GM23338 (cell line): Measurements from ENCODE around the gene PKD2L1. TPM values are rescaled to one million over a fixed set of nuclear protein-coding genes. Genes with fewer than 3 reads are reported as not detected.

ENCODE experiments used
- ATAC-seq: fragments of 200-7000 bp; cut with Tn5 transposase; 3 replicates; pipeline ENCODE4 v1.9.1; 2020
- DNase-seq: peaks from one replicate; pipeline ENCODE4 v3.0.0-alpha.2; 2015; ENCODE audit warnings: low spot score
- H2AFZ ChIP-seq: fragments of 200-600 bp; sonication (generic); 2 replicates; pipeline ENCODE4 v1.8.0; 2016; ENCODE audit warnings: antibody characterized with exemption, mild to moderate bottlenecking, moderate library complexity
- H3F3A ChIP-seq: fragments of 200-600 bp; sonication (generic); replicated peaks from 2 replicates; pipeline ENCODE4 v1.8.0; 2017; ENCODE audit warnings: antibody characterized with exemption, mixed run types, low read depth
- H3K27ac ChIP-seq: fragments of 200-600 bp; sonication (generic); 2 replicates; pipeline ENCODE4 v1.6.1; 2016; ENCODE audit warnings: low read depth
- H3K27me3 ChIP-seq: fragments of 200-600 bp; sonication (generic); 2 replicates; pipeline ENCODE4 v1.8.0; 2016; ENCODE audit warnings: mild to moderate bottlenecking, mixed run types, moderate library complexity; ENCODE audit not compliant: insufficient read depth
- H3K36me3 ChIP-seq: fragments of 200-600 bp; sonication (generic); 2 replicates; pipeline ENCODE4 v1.8.0; 2016; ENCODE audit warnings: mild to moderate bottlenecking; ENCODE audit not compliant: insufficient read depth
- H3K4me1 ChIP-seq: fragments of 200-600 bp; sonication (generic); 2 replicates; pipeline ENCODE4 v1.8.0; 2016; ENCODE audit warnings: mild to moderate bottlenecking, moderate library complexity; ENCODE audit not compliant: insufficient read depth
- H3K4me2 ChIP-seq: fragments of 200-600 bp; sonication (generic); 2 replicates; pipeline ENCODE4 v1.7.1; 2017; ENCODE audit warnings: mixed run types
- H3K4me3 ChIP-seq: fragments of 200-600 bp; sonication (generic); 2 replicates; pipeline ENCODE4 v1.6.1; 2016; ENCODE audit warnings: mixed run types
- H3K79me2 ChIP-seq: fragments of 200-600 bp; sonication (generic); replicated peaks from 2 replicates; pipeline ENCODE4 v1.8.0; 2017; ENCODE audit warnings: mild to moderate bottlenecking; ENCODE audit not compliant: insufficient read depth
- H3K9me2 ChIP-seq: fragments of 200-600 bp; sonication (generic); 2 replicates; pipeline ENCODE4 v1.8.0; 2017; ENCODE audit not compliant: insufficient read depth
- H4K20me1 ChIP-seq: fragments of 200-600 bp; sonication (generic); replicated peaks from 2 replicates; pipeline ENCODE4 v1.8.0; 2017; ENCODE audit warnings: mild to moderate bottlenecking; ENCODE audit not compliant: insufficient read depth
- H3K27ac Mint-ChIP-seq: 2 replicates; pipeline ENCODE4 v1.8.0; 2020; ENCODE audit warnings: inconsistent platforms, mild to moderate bottlenecking, moderate library complexity, mixed read lengths
- H3K27me3 Mint-ChIP-seq: 3 replicates; pipeline ENCODE4 v1.8.0; 2022; ENCODE audit warnings: low read depth, mild to moderate bottlenecking, moderate library complexity, mixed read lengths, inconsistent platforms; ENCODE audit not compliant: insufficient read depth, poor library complexity
- H3K36me3 Mint-ChIP-seq: 3 replicates; pipeline ENCODE4 v1.8.0; 2021; ENCODE audit warnings: low read depth, mild to moderate bottlenecking, inconsistent platforms, moderate library complexity, mixed read lengths
- H3K4me1 Mint-ChIP-seq: 3 replicates; pipeline ENCODE4 v1.8.0; 2020; ENCODE audit warnings: mild to moderate bottlenecking, inconsistent platforms, mixed read lengths
- H3K4me3 Mint-ChIP-seq: 3 replicates; pipeline ENCODE4 v1.8.0; 2021; ENCODE audit warnings: moderate library complexity, mild to moderate bottlenecking, inconsistent platforms, mixed read lengths
- H3K9me3 Mint-ChIP-seq: 3 replicates; pipeline ENCODE4 v1.8.0; 2020; ENCODE audit warnings: moderate library complexity, mild to moderate bottlenecking, inconsistent platforms, mixed read lengths
- EZH2phosphoT487 ChIP-seq: fragments of 200-600 bp; sonication (generic); IDR thresholded peaks from one replicate; pipeline ENCODE4 v1.8.1; 2018; ENCODE audit warnings: antibody characterized with exemption; ENCODE audit not compliant: unreplicated experiment
- JUNB ChIP-seq: IDR thresholded peaks from one replicate; pipeline ENCODE4 v1.6.1; 2016; ENCODE audit warnings: antibody characterized with exemption; ENCODE audit not compliant: unreplicated experiment
- NANOG ChIP-seq: IDR thresholded peaks from 2 replicates; pipeline ENCODE4 v1.6.1; 2016; ENCODE audit warnings: antibody characterized with exemption, borderline replicate concordance
- polyA plus RNA-seq: library from polyadenylated mRNA; unstranded; fragments of >200 nt; fragmentation: Nextera tagmentation; extraction: Ambion mirVana; gene quantifications from 2 replicates; pipeline ENCODE4 v1.2.1, GENCODE V29; 2016
- total RNA-seq: library from RNA; depleted of rRNA; stranded (reverse); fragments of >200 nt; shearing (Covaris generic); gene quantifications from 2 replicates; pipeline ENCODE4 v1.2.3, GENCODE V29; 2014
- TF ChIP-seq, protein P1 (sequence below): fragments of 250-450 bp; sonication (Bioruptor Pico); IDR thresholded peaks from 2 replicates; pipeline ENCODE4 v1.5.0; 2020; ENCODE audit warnings: mild to moderate bottlenecking, moderate library complexity
- TF ChIP-seq, protein P2 (sequence below), 2 experiments: fragments of 200-600 bp in 1 of 2; sonication (generic) in 1 of 2; conservative IDR thresholded peaks; 2 replicates each; pipeline versions ENCODE4 v1.5.1 to v1.6.1; 2016 to 2017; ENCODE audit warnings: antibody characterized with exemption in 2 of 2, low read depth in 2 of 2, mild to moderate bottlenecking in 2 of 2, moderate library complexity in 1 of 2

PKD2L1 gene
- total and polyA plus RNA-seq, 2 experiments from 2014 or later = not detected

DNA sequence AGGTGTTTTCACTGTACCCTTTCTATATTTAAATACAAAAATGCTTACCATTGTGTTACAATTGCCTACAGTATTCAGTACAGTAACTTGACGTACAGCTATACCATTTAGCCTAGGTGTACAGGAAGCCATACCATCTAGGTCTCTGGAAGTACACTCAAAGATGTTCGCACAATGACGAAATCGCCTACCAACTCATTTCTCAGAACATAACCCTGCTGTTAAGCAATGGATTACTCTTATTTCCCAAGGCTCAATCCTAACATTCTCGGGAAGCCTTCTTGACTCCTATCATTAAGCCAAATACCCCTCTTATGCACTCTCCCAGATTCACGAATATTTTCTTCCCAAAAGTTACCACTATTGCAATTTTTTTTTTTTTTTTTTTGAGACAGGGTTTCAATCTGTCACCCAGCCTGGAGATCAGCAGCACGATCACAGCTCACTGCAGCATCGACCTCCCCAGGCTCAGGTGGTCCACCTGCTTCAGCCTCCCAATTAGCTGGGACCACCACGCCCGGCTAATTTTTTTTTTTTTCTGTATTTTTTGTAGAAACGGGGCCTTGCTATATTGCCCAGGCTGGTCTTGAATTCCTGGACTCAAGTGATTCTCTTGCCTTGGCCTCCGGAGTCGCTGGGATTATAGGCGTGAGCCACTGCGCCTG lies 64.1 kb downstream of the PKD2L1 start (continued):
- TF ChIP-seq, protein P1, sequence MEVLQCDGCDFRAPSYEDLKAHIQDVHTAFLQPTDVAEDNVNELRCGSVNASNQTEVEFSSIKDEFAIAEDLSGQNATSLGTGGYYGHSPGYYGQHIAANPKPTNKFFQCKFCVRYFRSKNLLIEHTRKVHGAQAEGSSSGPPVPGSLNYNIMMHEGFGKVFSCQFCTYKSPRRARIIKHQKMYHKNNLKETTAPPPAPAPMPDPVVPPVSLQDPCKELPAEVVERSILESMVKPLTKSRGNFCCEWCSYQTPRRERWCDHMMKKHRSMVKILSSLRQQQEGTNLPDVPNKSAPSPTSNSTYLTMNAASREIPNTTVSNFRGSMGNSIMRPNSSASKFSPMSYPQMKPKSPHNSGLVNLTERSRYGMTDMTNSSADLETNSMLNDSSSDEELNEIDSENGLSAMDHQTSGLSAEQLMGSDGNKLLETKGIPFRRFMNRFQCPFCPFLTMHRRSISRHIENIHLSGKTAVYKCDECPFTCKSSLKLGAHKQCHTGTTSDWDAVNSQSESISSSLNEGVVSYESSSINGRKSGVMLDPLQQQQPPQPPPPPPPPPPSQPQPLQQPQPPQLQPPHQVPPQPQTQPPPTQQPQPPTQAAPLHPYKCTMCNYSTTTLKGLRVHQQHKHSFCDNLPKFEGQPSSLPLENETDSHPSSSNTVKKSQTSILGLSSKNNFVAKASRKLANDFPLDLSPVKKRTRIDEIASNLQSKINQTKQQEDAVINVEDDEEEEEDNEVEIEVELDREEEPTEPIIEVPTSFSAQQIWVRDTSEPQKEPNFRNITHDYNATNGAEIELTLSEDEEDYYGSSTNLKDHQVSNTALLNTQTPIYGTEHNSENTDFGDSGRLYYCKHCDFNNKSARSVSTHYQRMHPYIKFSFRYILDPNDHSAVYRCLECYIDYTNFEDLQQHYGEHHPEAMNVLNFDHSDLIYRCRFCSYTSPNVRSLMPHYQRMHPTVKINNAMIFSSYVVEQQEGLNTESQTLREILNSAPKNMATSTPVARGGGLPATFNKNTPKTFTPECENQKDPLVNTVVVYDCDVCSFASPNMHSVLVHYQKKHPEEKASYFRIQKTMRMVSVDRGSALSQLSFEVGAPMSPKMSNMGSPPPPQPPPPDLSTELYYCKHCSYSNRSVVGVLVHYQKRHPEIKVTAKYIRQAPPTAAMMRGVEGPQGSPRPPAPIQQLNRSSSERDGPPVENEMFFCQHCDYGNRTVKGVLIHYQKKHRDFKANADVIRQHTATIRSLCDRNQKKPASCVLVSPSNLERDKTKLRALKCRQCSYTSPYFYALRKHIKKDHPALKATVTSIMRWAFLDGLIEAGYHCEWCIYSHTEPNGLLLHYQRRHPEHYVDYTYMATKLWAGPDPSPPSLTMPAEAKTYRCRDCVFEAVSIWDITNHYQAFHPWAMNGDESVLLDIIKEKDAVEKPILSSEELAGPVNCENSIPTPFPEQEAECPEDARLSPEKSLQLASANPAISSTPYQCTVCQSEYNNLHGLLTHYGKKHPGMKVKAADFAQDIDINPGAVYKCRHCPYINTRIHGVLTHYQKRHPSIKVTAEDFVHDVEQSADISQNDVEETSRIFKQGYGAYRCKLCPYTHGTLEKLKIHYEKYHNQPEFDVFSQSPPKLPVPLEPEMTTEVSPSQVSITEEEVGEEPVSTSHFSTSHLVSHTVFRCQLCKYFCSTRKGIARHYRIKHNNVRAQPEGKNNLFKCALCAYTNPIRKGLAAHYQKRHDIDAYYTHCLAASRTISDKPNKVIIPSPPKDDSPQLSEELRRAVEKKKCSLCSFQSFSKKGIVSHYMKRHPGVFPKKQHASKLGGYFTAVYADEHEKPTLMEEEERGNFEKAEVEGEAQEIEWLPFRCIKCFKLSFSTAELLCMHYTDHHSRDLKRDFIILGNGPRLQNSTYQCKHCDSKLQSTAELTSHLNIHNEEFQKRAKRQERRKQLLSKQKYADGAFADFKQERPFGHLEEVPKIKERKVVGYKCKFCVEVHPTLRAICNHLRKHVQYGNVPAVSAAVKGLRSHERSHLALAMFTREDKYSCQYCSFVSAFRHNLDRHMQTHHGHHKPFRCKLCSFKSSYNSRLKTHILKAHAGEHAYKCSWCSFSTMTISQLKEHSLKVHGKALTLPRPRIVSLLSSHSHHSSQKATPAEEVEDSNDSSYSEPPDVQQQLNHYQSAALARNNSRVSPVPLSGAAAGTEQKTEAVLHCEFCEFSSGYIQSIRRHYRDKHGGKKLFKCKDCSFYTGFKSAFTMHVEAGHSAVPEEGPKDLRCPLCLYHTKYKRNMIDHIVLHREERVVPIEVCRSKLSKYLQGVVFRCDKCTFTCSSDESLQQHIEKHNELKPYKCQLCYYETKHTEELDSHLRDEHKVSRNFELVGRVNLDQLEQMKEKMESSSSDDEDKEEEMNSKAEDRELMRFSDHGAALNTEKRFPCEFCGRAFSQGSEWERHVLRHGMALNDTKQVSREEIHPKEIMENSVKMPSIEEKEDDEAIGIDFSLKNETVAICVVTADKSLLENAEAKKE (CRISPR knock-in tag) = no peak
- no peak for TF ChIP-seq JUNB

DNA sequence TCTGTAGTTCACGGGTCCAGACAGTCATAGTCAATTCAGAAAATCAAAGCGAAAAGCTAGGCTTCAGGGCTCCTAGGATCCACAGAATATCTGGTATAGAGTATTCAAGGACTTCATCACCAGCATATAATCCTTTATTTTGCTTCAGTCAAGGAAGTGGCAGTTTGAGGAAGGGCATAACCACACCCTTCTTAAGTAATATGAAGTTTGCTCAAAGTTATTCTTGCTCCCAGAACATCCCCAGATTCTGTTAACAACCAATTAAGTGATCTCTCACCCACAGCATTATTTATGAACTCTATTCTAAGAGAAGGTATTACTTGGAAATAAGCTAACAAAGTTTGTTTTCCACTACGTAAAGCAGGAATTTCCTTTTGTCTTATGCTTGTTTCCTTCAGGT lies 75.8 kb downstream of the PKD2L1 start:
- Histone ChIP-seq H3K36me3 (peaks cover 44% of the 10 kb centered on the region), H4K20me1 (no peaks in the 10 kb centered on the region; the same call in none of the 2 replicates)

More for the DNA sequence above, 75.8 kb downstream of the PKD2L1 start:
- Histone ChIP-seq H3K4me2 (no peak overlapping the region), H3K4me3 (no peak overlapping the region), H3K79me2 (0 out of 2 replicates have a peak, but pooled peaks cover 3% of the 10 kb centered on the region), H3K9me2 (no peaks in the 10 kb centered on the region), H3K27ac (no peak overlapping the region), H2AFZ (no peak overlapping the region), H3K4me1 (no peaks in the 10 kb centered on the region), H3F3A (0 out of 2 replicates have a peak, but pooled peaks cover 2% of the 10 kb centered on the region), H3K27me3 (no peaks in the 10 kb centered on the region)
- no peak for DNase-seq
- Mint-ChIP-seq H3K4me3 (no peak overlapping the region), H3K27me3 (peaks cover 2% of the 10 kb centered on the region), H3K36me3 (peaks cover 62% of the 10 kb centered on the region), H3K9me3 (no peaks in the 10 kb centered on the region), H3K4me1 (no peaks in the 10 kb centered on the region), H3K27ac (no peak overlapping the region)
- TF ChIP-seq NANOG = no peak
- TF ChIP-seq, protein P1 (CRISPR knock-in tag) = no peak
- TF ChIP-seq, protein P2, sequence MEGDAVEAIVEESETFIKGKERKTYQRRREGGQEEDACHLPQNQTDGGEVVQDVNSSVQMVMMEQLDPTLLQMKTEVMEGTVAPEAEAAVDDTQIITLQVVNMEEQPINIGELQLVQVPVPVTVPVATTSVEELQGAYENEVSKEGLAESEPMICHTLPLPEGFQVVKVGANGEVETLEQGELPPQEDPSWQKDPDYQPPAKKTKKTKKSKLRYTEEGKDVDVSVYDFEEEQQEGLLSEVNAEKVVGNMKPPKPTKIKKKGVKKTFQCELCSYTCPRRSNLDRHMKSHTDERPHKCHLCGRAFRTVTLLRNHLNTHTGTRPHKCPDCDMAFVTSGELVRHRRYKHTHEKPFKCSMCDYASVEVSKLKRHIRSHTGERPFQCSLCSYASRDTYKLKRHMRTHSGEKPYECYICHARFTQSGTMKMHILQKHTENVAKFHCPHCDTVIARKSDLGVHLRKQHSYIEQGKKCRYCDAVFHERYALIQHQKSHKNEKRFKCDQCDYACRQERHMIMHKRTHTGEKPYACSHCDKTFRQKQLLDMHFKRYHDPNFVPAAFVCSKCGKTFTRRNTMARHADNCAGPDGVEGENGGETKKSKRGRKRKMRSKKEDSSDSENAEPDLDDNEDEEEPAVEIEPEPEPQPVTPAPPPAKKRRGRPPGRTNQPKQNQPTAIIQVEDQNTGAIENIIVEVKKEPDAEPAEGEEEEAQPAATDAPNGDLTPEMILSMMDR (conservative IDR thresholded peaks at IDR 0.05; ENCODE audit: low read depth in 2 of 2) = no peak
- TF ChIP-seq EZH2phosphoT487 = no peak
- no peak for ATAC-seq
